Activated CD4-positive, alpha-beta memory T cell treated with anti-CD3 and anti-CD28 coated beads for 36 hours (primary cell): ENCODE data around the gene PLCL1. TPM values are rescaled to one million over a fixed set of nuclear protein-coding genes. Genes with fewer than 3 reads are reported as not detected.

Experiments used
- CTCF ChIA-PET: fragments of 350-600 bp; sonication (Branson Sonifier 250); formaldehyde crosslinking; loops from one replicate; lab custom pipeline; 2021; ENCODE audit warnings: antibody characterized with exemption, inconsistent platforms; lab: Charles Lee
- POLR2A ChIA-PET: fragments of 350-600 bp; sonication (Branson Sonifier 250); formaldehyde crosslinking; loops from one replicate; lab custom pipeline; 2021; ENCODE audit warnings: antibody characterized with exemption; lab: Charles Lee
- DNase-seq: peaks from one replicate; pipeline ENCODE4 v3.0.0-alpha.2; 2020
- H3K27ac Mint-ChIP-seq: one replicate; pipeline ENCODE4 v1.8.0; 2021; ENCODE audit warnings: mixed read lengths
- H3K27me3 Mint-ChIP-seq: one replicate; pipeline ENCODE4 v1.8.0; 2021; ENCODE audit warnings: mixed read lengths
- H3K36me3 Mint-ChIP-seq: one replicate; pipeline ENCODE4 v1.8.0; 2021; ENCODE audit warnings: mixed read lengths
- H3K4me1 Mint-ChIP-seq: one replicate; pipeline ENCODE4 v1.8.0; 2021; ENCODE audit warnings: low read depth, mixed read lengths
- H3K4me3 Mint-ChIP-seq: one replicate; pipeline ENCODE4 v1.8.0; 2021; ENCODE audit warnings: mild to moderate bottlenecking, mixed read lengths
- H3K9me3 Mint-ChIP-seq: one replicate; pipeline ENCODE4 v1.8.0; 2021; ENCODE audit warnings: mixed read lengths
- intact Hi-C: fragments of 100-400 bp; cut with micrococcal nuclease; formaldehyde crosslinking; loops from one replicate; pipeline ENCODE4 v1.15.1; 2023
- total RNA-seq, 2 experiments: library from RNA; stranded (reverse); gene quantifications; one replicate each; pipeline ENCODE4 v1.2.3, GENCODE V29; 2021

The PLCL1 gene
- total RNA-seq, 2 experiments from 2014 or later = 1.7 to 1.9 TPM

DNA sequence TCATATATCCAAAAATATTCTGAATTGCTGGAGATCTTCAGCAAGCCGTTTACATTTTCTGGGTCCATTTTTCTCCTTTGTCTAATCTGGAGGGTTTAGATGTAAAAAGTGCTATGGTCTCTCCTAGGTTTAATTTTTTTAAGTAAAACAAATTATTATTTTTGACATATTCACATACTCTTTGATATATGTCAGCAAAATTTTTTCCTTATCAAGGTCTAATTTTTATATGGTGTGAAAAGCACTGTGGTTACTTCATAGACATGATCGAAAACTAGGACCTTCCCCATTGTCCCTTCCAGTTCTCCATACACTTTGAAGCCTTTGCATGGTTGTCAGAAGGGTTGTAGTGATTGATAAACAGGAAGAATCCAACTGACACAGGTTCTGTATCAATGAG lies 168.2 kb downstream of the PLCL1 start:
- ChIA-PET CTCF (no interaction called here), POLR2A (no interaction called here)
- H3K27me3 Mint-ChIP-seq = no peaks in the 10 kb centered on the region
- H3K4me3 Mint-ChIP-seq = no peak overlapping the region
- no peaks in the 10 kb centered on the region for H3K9me3 Mint-ChIP-seq
- peaks cover 2% of the 10 kb centered on the region for H3K36me3 Mint-ChIP-seq
- peaks cover 20% of the 10 kb centered on the region for H3K4me1 Mint-ChIP-seq
- intact Hi-C loops = no loop called here
- H3K27ac Mint-ChIP-seq = no peak overlapping the region
- no peak for DNase-seq

DNA sequence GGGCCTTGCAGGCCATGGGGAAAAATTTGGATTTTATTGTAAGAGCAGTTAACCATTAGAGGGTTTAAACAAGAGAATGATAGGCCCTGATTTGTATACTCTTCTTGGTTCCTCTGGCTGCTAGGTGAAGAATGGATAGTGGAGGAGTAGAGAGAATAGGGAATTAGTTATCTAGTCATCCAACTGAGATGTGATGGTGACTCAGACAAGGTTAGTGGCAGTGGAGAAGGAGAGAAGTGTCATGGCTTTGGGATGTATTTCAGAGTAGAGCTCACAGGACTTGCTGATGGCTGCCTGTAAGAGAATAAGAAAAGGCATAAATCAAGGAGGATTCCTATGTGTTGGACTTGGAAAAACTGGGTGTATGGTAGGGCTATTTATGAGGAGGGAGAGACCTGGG lies 169.4 kb downstream of the PLCL1 start:
- Mint-ChIP-seq H3K4me1 (peaks cover 18% of the 10 kb centered on the region), H3K27me3 (no peaks in the 10 kb centered on the region), H3K9me3 (no peaks in the 10 kb centered on the region), H3K4me3 (no peak overlapping the region), H3K36me3 (peaks cover 2% of the 10 kb centered on the region), H3K27ac (no peak overlapping the region)
- no peak for DNase-seq
- ChIA-PET POLR2A (no interaction called here), CTCF (no interaction called here)
- intact Hi-C loops = no loop called here

GRCh38 chr2:197975931-197976519 lies 171.6 kb downstream of the PLCL1 start:
- Mint-ChIP-seq H3K27me3 (no peaks in the 10 kb centered on the region), H3K4me1 (peaks cover 4% of the 10 kb centered on the region), H3K4me3 (no peak overlapping the region), H3K36me3 (peaks cover 2% of the 10 kb centered on the region), H3K9me3 (no peaks in the 10 kb centered on the region), H3K27ac (no peak overlapping the region)
- CTCF ChIA-PET = no interaction called here
- intact Hi-C loops = no loop called here
- POLR2A ChIA-PET = no interaction called here
- DNase-seq = no peak

DNA sequence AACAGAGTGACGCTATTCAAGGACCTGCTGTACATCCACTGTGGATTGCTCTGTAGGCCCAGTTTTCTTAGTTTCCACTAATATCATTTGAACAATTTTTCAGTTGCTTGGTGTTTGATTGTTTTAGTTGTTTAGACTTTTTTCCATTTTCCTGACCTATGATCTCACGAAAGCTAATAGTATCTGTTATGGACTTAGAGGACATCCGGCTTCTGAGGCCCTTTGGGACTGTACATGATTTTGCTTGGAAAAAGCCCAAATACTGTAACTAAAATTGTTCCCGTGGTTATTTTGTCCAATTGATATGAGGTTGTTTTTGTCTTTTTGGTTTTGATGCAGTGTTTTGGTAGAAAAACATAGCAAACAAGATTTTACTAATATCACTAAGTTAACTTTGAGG lies 174.6 kb downstream of the PLCL1 start:
- DNase-seq = no peak
- intact Hi-C loops = no loop called here
- Mint-ChIP-seq H3K4me1 (no peaks in the 10 kb centered on the region), H3K36me3 (peaks cover 2% of the 10 kb centered on the region), H3K4me3 (no peak overlapping the region), H3K9me3 (no peaks in the 10 kb centered on the region), H3K27ac (no peak overlapping the region), H3K27me3 (no peaks in the 10 kb centered on the region)
- ChIA-PET POLR2A (no interaction called here), CTCF (no interaction called here)

DNA sequence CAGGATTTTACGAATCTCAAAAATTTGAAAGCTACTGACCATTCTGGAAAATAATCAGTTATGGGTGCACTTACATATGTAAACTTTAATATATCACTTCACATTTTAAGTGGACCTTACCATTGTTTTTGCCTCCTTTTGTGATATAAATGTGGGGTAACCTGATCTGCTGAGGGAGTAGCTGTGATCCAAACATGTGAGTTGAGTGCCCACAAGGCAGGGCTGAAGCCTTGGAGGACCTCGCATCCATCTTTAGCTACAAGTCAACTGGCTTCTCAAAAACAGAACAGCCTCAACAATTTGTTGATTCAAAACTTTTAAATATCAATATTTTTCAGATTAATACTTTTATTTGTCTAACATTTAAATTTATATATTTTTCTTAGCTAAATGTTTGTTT lies 178.2 kb downstream of the PLCL1 start:
- POLR2A ChIA-PET = no interaction called here
- CTCF ChIA-PET = no interaction called here

GRCh38 chr2:197985029-197985638 lies 180.7 kb downstream of the PLCL1 start:
- intact Hi-C loops = no loop called here
- no peaks in the 10 kb centered on the region for H3K27me3 Mint-ChIP-seq
- CTCF ChIA-PET = interaction anchor here (1.1 to 1.8 kb wide), 2 partner anchors 22 to 172 kb away, joined by 3 to 4 read pairs; no protein-coding TSS in a partner anchor
- POLR2A ChIA-PET = no interaction called here
- no peak for DNase-seq
- H3K4me1 Mint-ChIP-seq = peaks cover 4% of the 10 kb centered on the region
- no peaks in the 10 kb centered on the region for H3K36me3 Mint-ChIP-seq
- H3K9me3 Mint-ChIP-seq = peaks cover 9% of the 10 kb centered on the region
- H3K4me3 Mint-ChIP-seq = no peak overlapping the region
- H3K27ac Mint-ChIP-seq = no peak overlapping the region

More for the DNA sequence above, 178.2 kb downstream of the PLCL1 start:
- Mint-ChIP-seq H3K9me3 (no peaks in the 10 kb centered on the region), H3K27me3 (no peaks in the 10 kb centered on the region), H3K27ac (no peak overlapping the region), H3K4me1 (peaks cover 4% of the 10 kb centered on the region), H3K36me3 (no peaks in the 10 kb centered on the region), H3K4me3 (no peak overlapping the region)
- DNase-seq = no peak
- intact Hi-C loops = no loop called here

GRCh38 chr2:197986977-197987376 lies 182.6 kb downstream of the PLCL1 start:
- ChIA-PET POLR2A (no interaction called here), CTCF (no interaction called here)
- Mint-ChIP-seq H3K4me1 (peaks cover 4% of the 10 kb centered on the region), H3K9me3 (peaks cover 13% of the 10 kb centered on the region), H3K36me3 (peaks cover 1% of the 10 kb centered on the region), H3K27ac (no peak overlapping the region), H3K4me3 (no peak overlapping the region), H3K27me3 (no peaks in the 10 kb centered on the region)
- no peak for DNase-seq
- intact Hi-C loops = no loop called here

DNA sequence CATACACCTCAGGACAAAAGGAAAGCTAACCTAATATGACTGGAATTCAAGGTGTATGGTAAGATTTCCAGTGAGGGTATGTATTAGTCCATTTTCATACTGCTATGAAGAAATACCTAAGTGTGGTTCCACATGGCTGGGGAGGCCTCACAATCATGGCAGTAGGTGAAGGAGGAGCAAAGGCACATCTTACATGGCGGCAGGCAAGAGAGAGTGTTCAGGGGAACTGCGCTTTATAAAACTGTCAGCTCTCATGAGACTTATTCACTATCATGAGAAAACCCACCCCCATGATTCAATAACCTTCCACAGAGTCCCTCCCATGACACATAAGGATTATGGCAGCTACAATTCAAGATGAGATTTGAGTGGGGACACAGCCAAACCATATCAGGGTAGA lies 186.0 kb downstream of the PLCL1 start:
- Mint-ChIP-seq H3K9me3 (peaks cover 13% of the 10 kb centered on the region), H3K4me1 (peaks cover 26% of the 10 kb centered on the region), H3K36me3 (peaks cover 5% of the 10 kb centered on the region), H3K4me3 (no peak overlapping the region), H3K27me3 (no peaks in the 10 kb centered on the region), H3K27ac (no peak overlapping the region)
- intact Hi-C loops = no loop called here
- CTCF ChIA-PET = interaction anchor here (1.0 kb wide), 1 partner anchor 185 kb away, joined by 4 read pairs; no protein-coding TSS in a partner anchor
- POLR2A ChIA-PET = no interaction called here
- DNase-seq = no peak

DNA sequence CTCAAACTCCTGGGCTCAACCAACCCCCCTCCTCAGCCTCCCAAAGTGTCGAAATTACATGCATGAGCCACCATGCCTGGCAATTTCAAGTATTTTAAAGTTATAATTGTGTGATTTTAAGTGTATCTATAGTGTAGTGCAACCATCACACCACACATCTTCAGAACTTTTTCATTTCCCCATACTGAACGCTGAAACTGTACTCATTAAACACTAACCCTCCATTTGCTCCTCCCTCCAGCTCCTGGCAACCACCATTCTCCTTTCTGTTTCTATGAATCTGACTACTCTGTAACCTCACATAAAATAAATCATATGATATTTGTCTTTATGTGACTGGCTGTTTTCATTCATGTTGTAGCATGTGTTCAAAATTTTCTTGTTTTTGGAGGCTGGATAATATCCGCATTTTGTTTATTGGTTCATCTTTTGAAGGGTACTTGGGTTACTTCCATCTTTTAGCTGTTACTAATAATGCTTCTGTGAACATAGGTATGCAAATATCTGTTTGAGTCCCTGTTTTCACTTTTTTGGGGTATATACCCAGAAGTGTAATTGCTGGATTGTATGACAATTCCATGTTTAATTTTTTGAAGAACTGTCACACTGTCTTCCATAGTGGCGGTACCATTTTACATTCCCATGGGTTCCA lies 188.2 kb downstream of the PLCL1 start:
- Mint-ChIP-seq H3K36me3 (peaks cover 5% of the 10 kb centered on the region), H3K4me3 (no peak overlapping the region), H3K27me3 (no peaks in the 10 kb centered on the region), H3K4me1 (peaks cover 45% of the 10 kb centered on the region), H3K9me3 (peaks cover 13% of the 10 kb centered on the region), H3K27ac (no peak overlapping the region)
- ChIA-PET CTCF (no interaction called here), POLR2A (no interaction called here)
- intact Hi-C loops = no loop called here
- DNase-seq = no peak

DNA sequence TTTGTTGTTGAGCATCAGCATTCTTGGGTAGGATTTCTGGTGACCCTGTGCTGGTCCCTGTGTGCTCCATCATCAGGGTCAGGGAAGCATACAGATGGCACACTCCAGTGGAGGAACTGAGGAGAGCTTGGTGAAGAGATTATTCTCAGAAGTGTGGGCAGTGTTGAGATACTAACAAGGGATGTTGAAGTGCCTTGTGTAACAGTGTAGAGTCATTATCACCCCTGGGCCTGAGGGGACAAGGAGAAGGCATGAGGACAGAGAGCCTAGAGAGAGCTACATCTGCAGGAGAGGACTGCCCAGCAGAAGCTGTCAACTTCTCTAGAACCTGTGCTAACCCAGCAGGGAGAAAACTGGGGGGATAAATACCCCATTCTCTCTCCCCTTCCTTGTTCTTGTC lies 189.0 kb downstream of the PLCL1 start:
- peaks cover 5% of the 10 kb centered on the region for H3K36me3 Mint-ChIP-seq
- intact Hi-C loops = no loop called here
- H3K9me3 Mint-ChIP-seq = peaks cover 13% of the 10 kb centered on the region
- no peak for DNase-seq
- H3K27ac Mint-ChIP-seq = no peak overlapping the region
- H3K27me3 Mint-ChIP-seq = no peaks in the 10 kb centered on the region
- CTCF ChIA-PET = no interaction called here
- H3K4me1 Mint-ChIP-seq = peaks cover 52% of the 10 kb centered on the region
- POLR2A ChIA-PET = no interaction called here
- no peak overlapping the region for H3K4me3 Mint-ChIP-seq

GRCh38 chr2:197993830-197994229 lies 189.4 kb downstream of the PLCL1 start:
- Mint-ChIP-seq H3K9me3 (peaks cover 13% of the 10 kb centered on the region), H3K36me3 (peaks cover 5% of the 10 kb centered on the region), H3K4me3 (no peak overlapping the region), H3K27ac (no peak overlapping the region), H3K27me3 (no peaks in the 10 kb centered on the region), H3K4me1 (peaks cover 56% of the 10 kb centered on the region)
- POLR2A ChIA-PET = no interaction called here
- CTCF ChIA-PET = no interaction called here
- peak; percentile 12 for DNase-seq
- intact Hi-C loops = no loop called here

DNA sequence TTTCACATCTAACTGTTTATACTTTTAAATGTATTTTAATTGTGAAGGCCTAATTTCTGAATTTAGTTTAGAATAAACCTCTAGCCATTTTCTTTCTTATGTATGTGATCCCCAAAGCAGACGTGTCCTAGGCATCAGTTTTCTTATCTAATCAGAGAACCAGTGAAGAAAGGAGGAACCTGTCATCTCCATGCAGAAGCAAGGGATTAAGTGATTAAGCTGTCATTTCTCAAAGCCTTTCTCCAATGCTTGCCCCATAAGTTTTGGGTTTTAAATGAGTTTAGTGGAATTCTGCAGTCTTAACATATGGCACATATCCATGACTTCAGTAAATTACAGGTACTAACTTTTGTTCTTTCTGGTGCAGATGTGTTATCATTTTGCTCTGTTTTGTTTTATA lies 190.4 kb downstream of the PLCL1 start:
- H3K27me3 Mint-ChIP-seq = no peaks in the 10 kb centered on the region
- H3K4me1 Mint-ChIP-seq = peaks cover 59% of the 10 kb centered on the region
- POLR2A ChIA-PET = no interaction called here
- CTCF ChIA-PET = no interaction called here
- peaks cover 8% of the 10 kb centered on the region for H3K9me3 Mint-ChIP-seq
- H3K36me3 Mint-ChIP-seq = peaks cover 5% of the 10 kb centered on the region
- H3K27ac Mint-ChIP-seq = no peak overlapping the region
- intact Hi-C loops = no loop called here
- no peak overlapping the region for H3K4me3 Mint-ChIP-seq
- no peak for DNase-seq
